Smooth muscle cell (in vitro differentiated cells): Measurements from ENCODE around the gene TENT5A. TPM values are rescaled to one million over a fixed set of nuclear protein-coding genes. Genes with fewer than 3 reads are reported as not detected.

Source experiments
- DNase-seq: peaks from one replicate; lab custom pipeline; 2025; ENCODE audit not compliant: unreplicated experiment; lab: John Stamatoyannopoulos, UW
- H2AFZ ChIP-seq: fragments of 200-600 bp; sonication (generic); 2 replicates; pipeline ENCODE4 v1.6.0; 2016; ENCODE audit warnings: antibody characterized with exemption, low read depth, mild to moderate bottlenecking
- H3F3A ChIP-seq: fragments of 200-600 bp; sonication (generic); 2 replicates; pipeline ENCODE4 v1.6.0; 2017; ENCODE audit warnings: antibody characterized with exemption, low read depth
- H3K27ac ChIP-seq: fragments of 200-600 bp; sonication (generic); 2 replicates; pipeline ENCODE4 v1.5.1; 2016; ENCODE audit warnings: low read depth, mild to moderate bottlenecking
- H3K27me3 ChIP-seq: fragments of 200-600 bp; sonication (generic); 2 replicates; pipeline ENCODE4 v1.6.1; 2016; ENCODE audit warnings: low read depth, mild to moderate bottlenecking
- H3K36me3 ChIP-seq: fragments of 200-600 bp; sonication (generic); 2 replicates; pipeline ENCODE4 v1.5.1; 2016; ENCODE audit warnings: low read depth
- H3K4me1 ChIP-seq: fragments of 200-600 bp; sonication (generic); 2 replicates; pipeline ENCODE4 v1.5.1; 2016; ENCODE audit warnings: low read depth
- H3K4me2 ChIP-seq: fragments of 200-600 bp; sonication (generic); 2 replicates; pipeline ENCODE4 v1.6.0; 2016; ENCODE audit warnings: mild to moderate bottlenecking
- H3K4me3 ChIP-seq: fragments of 200-600 bp; sonication (generic); 2 replicates; pipeline ENCODE4 v1.5.1; 2016; ENCODE audit warnings: mild to moderate bottlenecking
- H3K79me2 ChIP-seq: fragments of 200-600 bp; sonication (generic); 2 replicates; pipeline ENCODE4 v1.6.0; 2016; ENCODE audit warnings: low read depth, mild to moderate bottlenecking
- H3K9ac ChIP-seq: fragments of 200-600 bp; sonication (generic); 2 replicates; pipeline ENCODE4 v1.6.0; 2016; ENCODE audit warnings: low read depth
- H3K9me3 ChIP-seq: fragments of 200-600 bp; sonication (generic); replicated peaks from 2 replicates; pipeline ENCODE4 v1.5.1; 2016; ENCODE audit warnings: low read depth
- H4K20me1 ChIP-seq: fragments of 200-600 bp; sonication (generic); 2 replicates; pipeline ENCODE4 v1.6.0; 2016; ENCODE audit warnings: low read depth
- CTCF ChIP-seq: fragments of 200-600 bp; sonication (generic); IDR thresholded peaks from 2 replicates; pipeline ENCODE4 v1.5.1; 2017; ENCODE audit warnings: borderline replicate concordance, mild to moderate bottlenecking, antibody characterized with exemption; ENCODE audit not compliant: insufficient read depth, poor library complexity, severe bottlenecking
- WGBS: methylation state at CpG from one replicate; pipeline ENCODE4 v1.1.7; 2016; ENCODE audit warnings: low lambda C conversion rate; 5-methylcytosine and 5-hydroxymethylcytosine counted together
- polyA plus RNA-seq: library from polyadenylated mRNA; unstranded; fragments of >200 nt; fragmentation: Nextera tagmentation; extraction: Ambion mirVana; gene quantifications from 2 replicates; pipeline ENCODE4 v1.2.1, GENCODE V29; 2016
- total RNA-seq: library from RNA; depleted of rRNA; stranded (reverse); fragments of >200 nt; gene quantifications from 2 replicates; pipeline ENCODE4 v1.2.3, GENCODE V29; 2014

The TENT5A gene
- total and polyA plus RNA-seq, 2 experiments from 2014 or later, result 123 to 151 TPM

GRCh38 chr6:81713205-81713604, 39.3 kb downstream of the TENT5A start:
- no peaks in the 10 kb centered on the region for H3F3A ChIP-seq
- no peak overlapping the region for H3K4me2 ChIP-seq
- H3K4me1 ChIP-seq, result no peaks in the 10 kb centered on the region
- 92% methylated on average over 1 of the region's 1 CpG for WGBS
- no peak for TF ChIP-seq CTCF
- no peaks in the 10 kb centered on the region for H3K27me3 ChIP-seq
- no peak for DNase-seq
- H4K20me1 ChIP-seq, result no peaks in the 10 kb centered on the region
- no peaks in the 10 kb centered on the region for H3K36me3 ChIP-seq
- no peak overlapping the region for H3K4me3 ChIP-seq
- no peak overlapping the region for H2AFZ ChIP-seq
- H3K79me2 ChIP-seq, result peaks cover 4% of the 10 kb centered on the region
- no peak overlapping the region for H3K9ac ChIP-seq
- H3K27ac ChIP-seq, result no peak overlapping the region
- no peaks in the 10 kb centered on the region for H3K9me3 ChIP-seq

- no peaks in the 10 kb centered on the region for H4K20me1 ChIP-seq
- TF ChIP-seq CTCF, result no peak
- no peak overlapping the region for H2AFZ ChIP-seq
- no peaks in the 10 kb centered on the region for H3K27me3 ChIP-seq
- H3K36me3 ChIP-seq, result no peaks in the 10 kb centered on the region
- H3K9me3 ChIP-seq, result no peaks in the 10 kb centered on the region
- no peak overlapping the region for H3K27ac ChIP-seq
- H3K4me2 ChIP-seq, result no peak overlapping the region
- H3F3A ChIP-seq, result no peaks in the 10 kb centered on the region
- no peak for DNase-seq
- 45% methylated on average over 5 of the region's 5 CpGs for WGBS
- H3K79me2 ChIP-seq, result no peaks in the 10 kb centered on the region
- H3K4me3 ChIP-seq, result no peak overlapping the region
- no peaks in the 10 kb centered on the region for H3K4me1 ChIP-seq
- no peak overlapping the region for H3K9ac ChIP-seq
Observed at GRCh38 chr6:81708113-81708699, 44.3 kb downstream of the TENT5A start.

GRCh38 chr6:81704700-81705099, 47.8 kb downstream of the TENT5A start:
- H3K9me3 ChIP-seq, result no peaks in the 10 kb centered on the region
- H3K4me1 ChIP-seq, result no peaks in the 10 kb centered on the region
- H3K27me3 ChIP-seq, result no peaks in the 10 kb centered on the region
- no peak overlapping the region for H3K9ac ChIP-seq
- DNase-seq, result no peak
- no peak overlapping the region for H3K4me2 ChIP-seq
- no peaks in the 10 kb centered on the region for H3K79me2 ChIP-seq
- no peaks in the 10 kb centered on the region for H4K20me1 ChIP-seq
- H3K27ac ChIP-seq, result no peak overlapping the region
- H3K4me3 ChIP-seq, result no peak overlapping the region
- no peak overlapping the region for H2AFZ ChIP-seq
- H3K36me3 ChIP-seq, result no peaks in the 10 kb centered on the region
- H3F3A ChIP-seq, result no peaks in the 10 kb centered on the region
- TF ChIP-seq CTCF, result no peak

- 100% methylated on average over 1 of the region's 1 CpG for WGBS
- no peak overlapping the region for H2AFZ ChIP-seq
- H3F3A ChIP-seq, result no peaks in the 10 kb centered on the region
- no peaks in the 10 kb centered on the region for H3K79me2 ChIP-seq
- H3K4me3 ChIP-seq, result no peak overlapping the region
- no peaks in the 10 kb centered on the region for H3K36me3 ChIP-seq
- H4K20me1 ChIP-seq, result no peaks in the 10 kb centered on the region
- H3K27me3 ChIP-seq, result no peaks in the 10 kb centered on the region
- no peak for TF ChIP-seq CTCF
- H3K4me1 ChIP-seq, result no peaks in the 10 kb centered on the region
- no peak overlapping the region for H3K4me2 ChIP-seq
- no peak for DNase-seq
- H3K27ac ChIP-seq, result no peak overlapping the region
- no peaks in the 10 kb centered on the region for H3K9me3 ChIP-seq
- no peak overlapping the region for H3K9ac ChIP-seq
Observed at GRCh38 chr6:81700414-81700813, 52.1 kb downstream of the TENT5A start.
